ENCODE data around the gene HEY2.
"Not testable (repeated sequence)": the region's sequence is repeated elsewhere in the genome, so short reads cannot be mapped to it uniquely, and the experiment has no call there.

Gene HEY2

GRCh38 chr6:125793280-125793679, 43.8 kb downstream of the HEY2 start:
- in situ Hi-C loops (cut with MboI; ENCODE audit: low sequenced_read_pairs) = no loop called here

GRCh38 chr6:125793863-125794262, 44.4 kb downstream of the HEY2 start:
- in situ Hi-C loops (cut with MboI; ENCODE audit: low sequenced_read_pairs) = no loop called here

GRCh38 chr6:125794342-125795137, 45.1 kb downstream of the HEY2 start:
- in situ Hi-C loops (cut with MboI; ENCODE audit: low sequenced_read_pairs) = no loop called here

- in situ Hi-C loops (cut with MboI; ENCODE audit: low sequenced_read_pairs) = no loop called here
Measured at GRCh38 chr6:125795301-125795700, 45.9 kb downstream of the HEY2 start.

- in situ Hi-C loops (cut with MboI; ENCODE audit: low sequenced_read_pairs) = no loop called here
Measured at GRCh38 chr6:125797120-125797885, 47.9 kb downstream of the HEY2 start.

GRCh38 chr6:125797886-125798444, 48.5 kb downstream of the HEY2 start:
- in situ Hi-C loops (cut with MboI; ENCODE audit: low sequenced_read_pairs) = no loop called here

GRCh38 chr6:125798734-125799508, 49.5 kb downstream of the HEY2 start:
- in situ Hi-C loops (cut with MboI; ENCODE audit: low sequenced_read_pairs) = no loop called here

- in situ Hi-C loops (cut with MboI; ENCODE audit: low sequenced_read_pairs) = no loop called here
Measured at GRCh38 chr6:125802383-125802782, 53.0 kb downstream of the HEY2 start.

GRCh38 chr6:125802943-125803377, 53.5 kb downstream of the HEY2 start:
- in situ Hi-C loops (cut with MboI; ENCODE audit: low sequenced_read_pairs) = no loop called here

- in situ Hi-C loops (cut with MboI; ENCODE audit: low sequenced_read_pairs) = no loop called here
Measured at GRCh38 chr6:125804264-125804663, 54.8 kb downstream of the HEY2 start.

GRCh38 chr6:125804866-125805425, 55.5 kb downstream of the HEY2 start:
- in situ Hi-C loops (cut with MboI; ENCODE audit: low sequenced_read_pairs) = not testable (repeated sequence)

- in situ Hi-C loops (cut with MboI; ENCODE audit: low sequenced_read_pairs) = no loop called here
Measured at GRCh38 chr6:125806813-125807212, 57.4 kb downstream of the HEY2 start.

- in situ Hi-C loops (cut with MboI; ENCODE audit: low sequenced_read_pairs) = no loop called here
Measured at GRCh38 chr6:125807293-125807692, 57.9 kb downstream of the HEY2 start.

GRCh38 chr6:125808060-125808459, 58.6 kb downstream of the HEY2 start:
- in situ Hi-C loops (cut with MboI; ENCODE audit: low sequenced_read_pairs) = no loop called here

GRCh38 chr6:125808591-125808990, 59.2 kb downstream of the HEY2 start:
- in situ Hi-C loops (cut with MboI; ENCODE audit: low sequenced_read_pairs) = no loop called here

- in situ Hi-C loops (cut with MboI; ENCODE audit: low sequenced_read_pairs) = no loop called here
Measured at GRCh38 chr6:125809570-125810170, 60.2 kb downstream of the HEY2 start.

GRCh38 chr6:125810445-125810844, 61.0 kb downstream of the HEY2 start:
- in situ Hi-C loops (cut with MboI; ENCODE audit: low sequenced_read_pairs) = no loop called here

Data from HL-60/S4 treated with phorbol 12-myristate 13-acetate at 8.2 ng/mL for 4 days and 3 days (cell line).